LoVo (cell line): ENCODE data around the gene HOPX.
"Not testable (repeated sequence)": the region's sequence is repeated elsewhere in the genome, so short reads cannot be mapped to it uniquely, and the experiment has no call there.

Experiments used
- DNase-seq: peaks from one replicate; pipeline ENCODE4 v3.0.0-alpha.2; 2016; ENCODE audit warnings: low spot score

Gene HOPX

GRCh38 chr4:56626963-56627362, 54.1 kb downstream of the HOPX start:
- DNase-seq, result no peak

GRCh38 chr4:56626420-56626819, 54.7 kb downstream of the HOPX start:
- DNase-seq, result no peak

DNA sequence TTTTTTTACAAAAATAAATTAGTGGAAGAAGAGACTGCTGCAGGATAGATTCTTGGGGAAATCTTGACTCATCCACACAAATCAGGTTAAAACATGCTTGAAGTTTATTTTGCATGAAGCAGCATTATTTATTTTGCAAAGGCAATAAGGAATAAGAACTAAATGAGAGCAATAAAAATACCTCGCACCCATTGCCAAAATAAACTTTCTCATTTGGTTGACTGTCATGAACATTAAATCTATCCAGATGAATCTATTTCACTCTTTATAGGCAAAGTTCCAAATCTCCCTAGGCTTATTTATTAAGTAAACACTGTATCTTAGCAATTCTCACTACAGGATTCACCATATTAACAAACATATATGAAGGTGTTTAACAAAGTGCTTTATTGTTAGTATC, 58.9 kb downstream of the HOPX start:
- DNase-seq, result no peak

- no peak for DNase-seq
Observed at GRCh38 chr4:56619816-56620215, 61.3 kb downstream of the HOPX start.

DNA sequence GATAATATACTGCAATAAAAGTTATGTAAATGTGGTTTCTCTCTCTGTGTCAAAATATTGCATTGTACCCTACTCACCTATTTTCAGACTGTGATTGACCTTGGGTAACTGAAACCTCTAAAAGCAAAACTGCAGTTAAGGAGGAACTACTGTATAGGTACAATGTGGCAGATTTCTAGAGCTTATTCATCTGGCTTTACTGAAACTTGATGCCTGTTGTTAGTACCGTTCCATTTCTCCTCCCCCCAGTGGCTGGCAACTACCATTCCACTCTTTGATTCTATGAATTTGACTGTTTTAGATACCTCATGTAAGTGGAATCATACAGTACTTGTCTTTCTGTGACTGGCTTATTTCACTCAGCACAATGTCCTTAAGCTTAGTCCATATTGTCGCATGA, 61.9 kb downstream of the HOPX start:
- no peak for DNase-seq

GRCh38 chr4:56618734-56619133, 62.4 kb downstream of the HOPX start:
- DNase-seq, result no peak

DNA sequence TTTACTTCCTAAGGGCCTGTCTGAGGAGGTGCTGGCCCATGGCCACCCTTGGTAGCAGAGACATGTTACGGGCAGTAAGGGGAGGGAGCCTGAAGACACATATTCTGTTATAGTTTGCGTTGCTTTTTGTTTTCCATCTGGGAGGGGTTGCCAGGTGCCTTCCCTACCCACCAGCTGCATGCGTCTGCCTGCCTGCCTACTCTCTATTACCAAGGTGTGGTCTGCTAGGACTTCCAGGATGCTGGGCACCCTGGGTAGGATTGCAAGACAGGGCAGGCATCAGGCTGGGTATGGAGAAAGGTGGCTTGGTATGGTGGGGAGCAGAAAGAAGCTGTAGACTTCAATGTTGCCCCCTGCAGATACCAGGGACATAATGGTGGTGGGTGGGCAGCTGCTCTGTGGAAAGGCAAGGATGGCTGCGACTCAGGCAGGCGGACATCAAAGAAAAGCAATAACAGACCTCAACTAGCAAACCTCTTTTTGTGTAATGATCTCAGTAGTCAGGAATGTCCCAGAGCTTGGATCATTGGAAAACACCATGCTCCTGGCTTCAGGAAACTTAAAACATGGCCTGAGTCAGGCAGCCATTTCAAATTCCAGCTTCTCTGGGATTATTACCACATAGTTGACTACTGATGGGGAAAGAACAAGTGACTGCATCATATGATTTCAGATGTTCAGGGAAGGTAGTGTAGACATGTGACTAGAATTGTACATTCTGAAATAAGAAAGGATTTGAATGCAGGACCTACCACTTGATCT, 67.8 kb downstream of the HOPX start:
- DNase-seq, result peak; percentile 4

DNA sequence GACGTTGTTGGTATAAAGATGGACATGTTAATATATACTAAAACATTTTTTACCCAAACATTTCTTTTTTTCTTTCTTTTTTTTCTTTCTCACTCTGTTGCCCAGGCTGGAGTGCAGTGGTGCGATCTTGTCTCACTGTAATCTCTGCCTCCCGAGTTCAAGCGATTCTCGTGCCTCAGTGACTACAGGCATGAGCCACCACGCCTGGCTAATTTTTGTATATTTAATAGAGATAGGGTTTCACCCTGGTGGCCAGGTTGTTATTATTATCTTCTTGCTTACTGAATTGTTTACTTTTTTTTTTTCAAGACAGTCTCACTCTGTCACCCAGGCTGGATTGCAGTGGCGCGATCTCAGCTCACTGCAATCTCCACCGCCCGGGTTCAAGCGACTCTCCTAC, 68.8 kb downstream of the HOPX start:
- DNase-seq, result no peak

DNA sequence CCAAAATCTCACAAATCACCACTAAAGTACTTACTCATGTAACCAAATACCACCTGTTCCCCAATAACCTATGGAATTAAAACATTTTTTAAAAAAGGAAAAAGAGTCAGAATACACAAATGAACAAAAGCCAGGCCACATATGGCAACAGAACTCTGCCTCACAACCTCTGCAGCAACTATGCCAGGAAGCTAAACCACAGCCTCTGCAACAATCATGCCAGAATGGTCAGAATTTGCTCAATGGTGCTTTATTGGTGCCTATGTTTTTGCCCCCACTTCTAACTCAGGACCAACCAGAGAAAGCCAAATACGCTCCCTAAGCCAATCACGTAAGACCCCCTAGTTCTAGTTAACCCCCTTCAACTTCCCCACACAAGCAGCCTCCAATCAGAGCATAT, 69.6 kb downstream of the HOPX start:
- DNase-seq, result no peak

GRCh38 chr4:56610170-56610569, 70.9 kb downstream of the HOPX start:
- not testable (repeated sequence) for DNase-seq

DNA sequence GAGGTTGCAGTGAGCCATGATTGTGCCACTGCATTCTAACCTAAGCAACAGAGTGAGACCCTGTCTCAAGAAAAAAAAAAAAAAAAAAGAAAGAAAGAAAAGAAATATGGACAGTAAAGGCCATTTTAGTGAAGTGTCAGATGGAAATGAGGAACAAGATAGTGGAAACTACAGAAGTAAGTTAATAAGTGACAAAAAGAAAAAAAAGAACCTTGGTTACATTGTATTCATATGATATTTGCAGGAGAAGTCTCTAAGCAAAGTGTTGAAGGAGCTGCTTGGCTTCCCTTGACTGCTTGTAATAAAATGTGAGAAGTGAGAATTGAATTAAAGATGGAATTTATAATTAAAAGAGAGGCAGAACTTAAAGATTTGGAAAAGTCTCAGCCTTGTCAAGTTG, 73.2 kb downstream of the HOPX start:
- no peak for DNase-seq

DNA sequence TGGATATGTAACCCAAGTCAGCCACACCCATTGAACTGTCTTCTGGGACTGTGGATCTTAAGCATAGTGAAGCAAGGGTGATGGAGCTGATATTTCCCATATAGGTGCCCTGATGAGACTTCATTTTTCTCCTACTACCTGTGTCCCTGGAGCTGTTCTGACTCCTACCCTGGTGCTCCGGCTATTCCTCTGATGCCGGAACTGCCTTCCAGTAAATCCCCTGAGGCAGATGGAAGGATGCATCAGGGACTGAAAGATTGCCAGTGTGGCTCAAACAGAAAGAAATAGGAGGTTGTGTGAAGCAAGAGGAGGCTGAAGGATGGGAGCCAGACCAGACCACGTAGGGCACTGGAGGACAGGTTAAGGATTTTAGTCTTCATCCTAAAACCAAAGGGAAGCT, 74.7 kb downstream of the HOPX start:
- DNase-seq, result no peak

DNA sequence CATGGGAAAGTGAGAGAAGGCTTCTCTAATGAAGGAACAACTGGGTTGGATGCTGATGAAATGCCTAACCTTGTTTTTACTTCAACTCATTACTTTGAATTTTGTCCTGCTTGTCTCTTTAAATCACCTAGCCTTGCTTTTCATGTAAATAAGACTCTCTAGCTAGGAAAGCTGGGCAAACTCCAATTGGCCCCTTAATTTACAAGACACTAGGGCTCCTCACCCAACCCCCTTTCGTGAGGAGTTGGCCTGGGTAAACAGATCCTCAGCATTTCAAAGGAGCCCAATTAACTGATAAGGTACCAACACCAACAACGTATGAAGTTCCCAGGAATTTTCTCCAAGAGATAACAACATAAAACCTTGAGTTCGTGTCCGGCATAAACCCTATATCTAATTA, 75.6 kb downstream of the HOPX start:
- DNase-seq, result not testable (repeated sequence)

GRCh38 chr4:56603297-56603696, 77.8 kb downstream of the HOPX start:
- no peak for DNase-seq
